GM19324 (cell line): Measurements from ENCODE around the gene COL13A1.

ENCODE experiments used
- ATAC-seq: cut with Tn5 transposase; IDR thresholded peaks from one replicate; pipeline ENCODE4 v1.9.1; 2021; ENCODE audit warnings: mild to moderate bottlenecking, moderate library complexity; ENCODE audit not compliant: unreplicated experiment, low FRiP score

Gene COL13A1

DNA sequence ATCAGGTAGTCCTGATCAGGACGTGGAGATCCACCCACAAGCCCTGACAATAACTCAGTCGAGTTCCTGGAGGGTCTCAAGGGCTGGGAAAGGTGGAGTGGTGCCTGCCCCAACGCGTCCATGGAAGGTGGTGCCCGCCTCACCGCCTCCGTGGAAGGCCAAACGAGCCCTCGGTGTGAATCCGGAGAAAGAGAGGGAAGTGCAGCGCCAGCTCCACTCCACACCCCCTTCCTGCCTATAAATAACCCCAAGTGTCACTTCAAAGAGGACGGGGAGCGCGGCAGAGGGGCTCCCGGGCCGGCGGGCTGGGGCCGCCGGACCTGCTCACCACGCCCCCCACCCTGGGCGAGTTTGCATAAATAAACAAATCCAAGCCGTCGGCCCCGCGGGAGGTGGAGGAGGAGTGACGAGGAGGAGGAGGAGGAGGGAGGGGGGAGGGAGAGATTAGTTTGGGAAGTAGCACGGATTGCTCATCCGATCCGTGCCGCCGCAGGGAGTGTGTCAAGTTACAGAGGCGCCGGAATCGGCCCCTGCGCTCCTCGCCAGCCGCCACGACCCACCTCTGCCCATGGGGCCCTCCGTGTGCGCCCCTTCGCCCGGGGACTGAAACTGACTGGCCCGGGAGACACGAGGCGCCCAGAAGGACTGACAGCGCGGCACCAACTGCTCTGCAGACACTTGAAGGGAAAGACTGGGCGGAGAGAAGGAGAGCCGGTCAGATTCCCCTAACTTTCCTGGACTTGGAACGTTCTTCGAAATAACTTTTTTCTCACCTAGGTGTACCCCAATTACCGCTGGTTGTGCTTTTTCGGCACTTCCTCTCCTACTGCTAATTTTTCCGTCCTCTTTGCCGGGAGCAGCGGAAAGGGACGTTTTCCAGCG is at the start of gene COL13A1:
TSS of gene COL13A1 (plus strand) at position 473 of the 882 bp plus-strand sequence. CDS start 518 bp downstream, outside the sequence.
- ATAC-seq: no peak

DNA sequence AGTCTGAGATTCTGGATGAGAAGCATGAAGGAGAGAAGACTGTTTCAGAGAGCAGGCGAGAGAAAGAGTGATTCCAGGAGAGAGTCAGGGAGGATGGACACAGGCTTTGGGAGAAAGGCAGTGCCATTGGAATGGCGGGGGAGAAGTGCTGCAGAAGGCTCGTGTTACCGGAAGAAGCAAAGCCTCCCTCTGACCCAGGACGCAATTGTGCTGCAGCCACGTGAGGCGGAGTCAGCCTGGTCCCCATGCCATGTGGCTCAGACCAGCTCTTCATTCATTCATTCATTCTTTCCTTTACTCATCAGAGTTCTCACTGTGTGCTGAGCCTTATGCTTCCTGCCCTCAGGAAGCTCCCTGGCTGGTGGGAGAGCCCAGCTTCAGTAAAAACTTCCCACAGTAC is 49.2 kb upstream of the COL13A1 start:
- no peak for ATAC-seq

DNA sequence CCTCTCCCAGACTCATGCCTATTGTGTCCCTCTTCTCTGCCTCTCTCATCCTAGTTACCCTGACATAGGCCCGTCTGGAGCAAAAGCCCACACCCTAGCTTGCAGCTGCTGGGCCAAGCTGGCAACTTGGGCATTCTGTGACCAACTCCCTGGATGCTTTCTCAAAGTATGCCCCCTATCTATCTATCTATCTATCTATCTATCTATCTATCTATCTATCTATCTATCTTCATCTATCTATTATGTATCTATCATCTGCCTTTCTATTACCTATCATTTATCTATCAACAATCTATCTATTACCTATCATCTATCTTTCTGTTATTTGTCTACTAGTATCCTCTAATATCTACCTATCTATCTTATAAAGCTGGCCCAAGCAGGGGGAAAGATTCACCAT is 45.4 kb upstream of the COL13A1 start:
- no peak for ATAC-seq

DNA sequence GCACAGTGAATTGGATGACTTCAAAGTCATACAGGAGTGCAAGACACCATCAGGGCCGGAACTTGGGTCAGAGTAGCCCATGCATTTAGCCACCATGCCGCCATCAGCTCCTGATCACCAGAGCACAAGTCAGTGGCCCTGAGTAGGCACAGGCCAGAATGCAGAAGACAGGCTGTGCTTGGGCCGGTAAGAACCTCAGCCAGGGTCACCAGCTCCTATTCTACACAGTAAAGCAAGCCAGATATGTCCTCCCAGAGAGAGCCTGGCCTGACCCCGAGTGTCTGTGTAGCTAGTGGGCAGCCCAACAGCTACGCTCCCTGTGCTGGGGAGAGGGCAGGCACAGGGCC is 44.5 kb upstream of the COL13A1 start:
- no peak for ATAC-seq

DNA sequence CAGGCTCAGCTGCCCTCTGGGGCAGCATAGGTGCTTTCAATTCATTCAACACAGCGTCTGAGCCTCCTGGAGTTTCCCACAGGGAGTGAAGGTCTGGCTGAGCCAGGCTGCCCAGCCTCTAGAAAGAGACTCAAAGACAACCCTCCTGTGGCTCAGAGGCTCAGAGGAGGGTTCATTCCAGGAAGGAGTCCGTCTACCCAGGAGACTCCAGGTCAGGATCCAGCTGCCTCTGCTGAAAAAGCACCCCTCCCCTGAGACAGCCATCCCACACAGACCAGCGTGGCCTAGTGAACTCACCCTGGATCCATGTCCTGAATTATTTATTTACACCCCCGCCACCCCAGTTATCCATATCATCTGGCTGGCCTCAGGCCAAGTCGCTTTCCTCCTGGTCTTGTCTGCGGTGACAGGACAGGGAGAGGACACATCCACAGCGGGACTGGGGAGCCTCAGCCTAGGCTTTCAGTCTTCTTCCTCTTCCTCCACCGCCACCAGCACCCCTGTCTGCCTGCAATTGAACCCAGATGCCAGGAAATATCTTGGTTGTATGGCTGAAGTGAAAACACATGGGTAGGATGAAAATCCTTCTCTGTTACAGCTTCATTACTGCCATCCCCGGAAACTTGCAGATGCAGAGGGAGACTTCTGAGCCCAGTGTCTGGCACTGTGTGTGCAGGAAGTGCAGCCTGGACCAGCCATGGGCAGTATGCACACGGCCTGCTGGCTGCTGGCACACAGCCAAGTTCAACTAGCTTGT is 44.0 kb upstream of the COL13A1 start:
- ATAC-seq: no peak

DNA sequence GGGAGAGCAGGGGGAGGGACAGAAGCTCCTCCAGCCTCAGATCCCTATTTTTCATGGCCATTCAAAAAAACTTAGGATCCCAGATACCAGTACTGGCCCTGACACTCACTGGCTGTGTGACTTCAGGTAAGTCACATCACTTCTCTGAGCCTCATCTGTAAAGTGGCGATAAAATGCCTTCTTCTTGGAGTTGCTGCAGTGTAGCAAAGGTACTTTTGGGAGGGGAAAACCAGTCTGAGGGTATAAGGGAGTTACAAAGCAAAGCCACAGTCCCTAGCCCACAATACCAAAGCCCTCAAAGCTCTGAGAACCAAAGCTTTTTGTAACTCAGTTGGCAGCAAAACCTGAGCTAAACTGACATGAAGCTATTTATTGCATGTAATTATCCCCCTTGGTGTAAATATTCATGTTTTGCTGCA is 43.4 kb upstream of the COL13A1 start:
- no peak for ATAC-seq

DNA sequence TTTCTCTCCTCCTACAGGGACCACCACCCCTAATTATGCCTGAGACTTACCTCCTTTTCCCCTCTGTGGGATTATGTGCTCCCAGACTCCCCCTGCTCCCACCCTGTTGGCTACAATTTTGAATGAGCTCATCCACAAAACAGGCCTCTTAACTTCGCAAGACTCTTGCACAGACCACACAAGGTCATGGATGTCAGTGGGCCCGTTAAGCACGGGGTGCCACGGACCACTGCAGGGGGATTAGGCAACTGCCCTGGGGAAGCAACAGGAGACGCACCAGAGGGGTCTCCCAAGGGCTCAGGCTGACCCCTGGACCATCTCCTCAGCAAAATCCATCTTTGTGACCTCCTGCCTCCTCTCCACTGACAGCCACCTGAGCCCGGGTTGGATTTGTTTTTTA is 42.1 kb upstream of the COL13A1 start:
- no peak for ATAC-seq

DNA sequence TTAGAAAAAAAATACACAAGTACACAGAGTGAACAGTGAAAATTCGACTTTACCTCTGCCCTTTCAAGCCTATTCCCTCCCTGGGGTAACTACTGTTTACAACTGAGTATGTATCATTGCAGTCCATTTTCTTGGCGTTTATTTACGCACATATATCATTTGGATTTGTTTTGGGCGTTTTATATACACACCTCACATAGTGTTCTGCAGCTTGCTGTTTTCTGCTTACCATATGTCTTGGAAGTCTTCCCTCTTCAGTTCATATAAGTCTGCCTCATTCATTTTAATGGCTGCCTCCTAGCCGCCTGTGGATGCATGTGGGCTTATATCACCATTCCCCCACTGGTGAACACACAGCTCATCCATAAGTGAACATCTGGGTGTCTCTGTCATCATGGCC is 41.6 kb upstream of the COL13A1 start:
- no peak for ATAC-seq

DNA sequence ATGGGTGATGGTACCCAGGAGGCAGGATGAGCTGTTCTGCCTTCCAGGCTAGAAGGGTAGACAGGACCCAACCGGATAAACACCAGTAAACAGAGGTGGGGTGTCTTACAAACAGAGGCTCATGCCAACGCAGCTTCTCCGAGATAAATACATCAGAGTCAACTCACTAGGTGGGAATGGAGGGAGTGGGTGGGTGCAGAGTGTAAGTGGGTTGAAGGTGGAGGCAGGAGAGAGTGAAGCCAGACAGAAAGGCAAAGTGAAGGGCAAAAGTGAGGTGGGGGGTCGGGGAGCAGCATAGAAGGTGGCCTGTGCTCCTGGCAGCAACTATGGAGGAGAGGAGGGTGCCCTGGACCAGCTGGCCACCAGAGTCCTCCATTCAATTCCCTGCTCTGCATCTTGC is 40.4 kb upstream of the COL13A1 start:
- ATAC-seq: no peak

DNA sequence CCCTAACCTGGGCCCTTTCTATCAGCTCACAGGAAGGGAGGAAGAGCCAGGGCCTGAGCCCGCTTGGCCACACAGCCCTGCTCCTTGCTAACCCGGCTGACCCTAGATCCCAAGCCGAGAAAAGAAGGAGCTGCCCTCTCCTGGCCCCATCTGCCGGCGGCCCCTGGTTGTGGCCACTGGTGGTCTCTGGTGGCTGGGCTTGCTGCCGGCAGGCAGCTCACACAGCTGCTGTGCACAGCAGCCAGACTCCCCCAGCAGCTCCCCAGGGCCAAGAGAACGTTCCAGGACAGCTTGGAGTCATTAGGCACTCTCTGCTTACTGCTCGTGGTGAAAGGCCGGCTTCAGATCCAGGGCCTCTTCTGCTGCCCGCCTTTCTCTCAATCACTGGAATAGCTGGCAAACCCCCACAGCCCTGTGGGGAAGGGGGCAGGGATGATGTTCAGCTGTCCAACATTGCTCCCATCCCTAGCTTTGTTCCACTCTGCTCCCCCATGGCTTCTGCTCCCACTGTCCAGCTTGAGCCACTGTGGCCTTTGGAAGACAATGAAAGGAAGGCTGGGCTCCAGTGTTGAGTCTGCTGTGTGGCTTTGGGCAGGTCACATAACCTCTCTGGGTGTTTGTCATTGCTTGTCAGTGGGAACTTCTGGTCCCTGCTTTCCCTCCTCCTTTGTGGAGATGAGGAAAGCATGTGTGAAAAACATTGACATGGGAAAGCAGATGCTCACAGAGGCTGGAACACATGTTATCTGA is 35.4 kb upstream of the COL13A1 start:
- no peak for ATAC-seq

DNA sequence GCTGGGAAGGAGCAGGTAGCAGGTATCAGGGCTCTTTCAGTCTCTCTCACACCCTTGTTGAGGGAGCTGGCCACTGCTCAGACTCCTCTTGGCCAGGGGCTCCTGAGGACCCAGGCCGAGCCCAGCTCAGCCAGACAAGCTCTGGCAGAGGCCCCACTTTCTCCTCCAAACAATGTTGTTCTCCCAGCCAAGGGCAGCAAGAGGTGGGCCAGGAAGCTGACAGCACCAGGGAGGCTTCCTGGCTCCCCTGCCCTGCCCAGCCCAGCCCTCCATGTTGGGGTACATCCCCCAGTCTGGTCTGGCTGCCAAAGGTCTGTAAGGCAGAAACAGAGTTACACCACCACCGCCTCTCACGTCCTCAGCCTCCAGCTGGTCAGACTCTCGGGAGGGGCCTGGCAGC is 33.9 kb upstream of the COL13A1 start:
- no peak for ATAC-seq

DNA sequence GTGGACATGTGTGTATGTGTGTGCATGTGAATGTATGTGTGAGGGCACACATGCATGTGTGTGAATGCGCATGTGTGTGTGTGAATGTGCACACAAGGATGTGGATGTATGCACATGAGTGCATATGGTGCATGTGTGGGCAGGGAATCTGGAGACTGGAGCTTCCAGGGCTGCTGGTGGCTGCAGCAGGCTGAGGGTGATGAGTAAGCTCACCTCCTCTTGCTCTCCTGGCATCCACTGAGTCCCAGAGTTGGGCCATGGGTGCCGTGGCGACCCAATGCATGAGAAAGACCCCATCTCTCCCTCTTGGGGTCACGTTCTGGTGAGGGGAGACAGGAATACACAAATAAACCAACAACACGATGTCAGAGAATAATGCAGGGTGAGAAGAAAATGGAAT is 33.3 kb upstream of the COL13A1 start:
- ATAC-seq: no peak

DNA sequence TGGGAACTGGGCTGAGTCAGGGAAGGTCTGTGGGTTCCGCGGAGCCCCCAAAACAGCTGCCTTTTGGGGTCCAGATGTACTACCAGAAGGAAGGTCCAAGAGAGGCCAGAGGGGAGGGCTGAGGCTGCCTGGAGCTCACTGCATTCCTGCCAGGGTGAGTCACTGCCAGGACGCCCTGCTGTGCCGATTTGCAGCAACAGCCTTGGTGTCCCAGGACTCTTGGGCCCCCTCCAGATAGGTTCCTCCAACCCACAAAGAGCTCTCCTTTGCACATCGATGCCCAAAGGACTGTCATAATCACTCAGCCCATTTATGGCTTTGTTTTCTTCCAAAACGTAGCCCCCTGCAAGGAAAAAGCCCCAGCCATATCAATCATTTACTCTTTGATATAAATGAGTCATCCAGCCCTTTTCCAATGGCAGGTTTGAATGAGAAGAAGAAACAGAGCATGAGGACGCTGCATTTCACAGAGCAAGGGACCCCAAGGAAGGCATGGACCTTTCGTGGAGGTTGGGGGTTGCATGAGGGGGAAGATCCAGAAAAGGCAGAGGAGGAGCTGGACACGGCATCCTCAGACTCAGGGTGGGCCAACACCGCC is 32.2 kb upstream of the COL13A1 start:
- no peak for ATAC-seq

DNA sequence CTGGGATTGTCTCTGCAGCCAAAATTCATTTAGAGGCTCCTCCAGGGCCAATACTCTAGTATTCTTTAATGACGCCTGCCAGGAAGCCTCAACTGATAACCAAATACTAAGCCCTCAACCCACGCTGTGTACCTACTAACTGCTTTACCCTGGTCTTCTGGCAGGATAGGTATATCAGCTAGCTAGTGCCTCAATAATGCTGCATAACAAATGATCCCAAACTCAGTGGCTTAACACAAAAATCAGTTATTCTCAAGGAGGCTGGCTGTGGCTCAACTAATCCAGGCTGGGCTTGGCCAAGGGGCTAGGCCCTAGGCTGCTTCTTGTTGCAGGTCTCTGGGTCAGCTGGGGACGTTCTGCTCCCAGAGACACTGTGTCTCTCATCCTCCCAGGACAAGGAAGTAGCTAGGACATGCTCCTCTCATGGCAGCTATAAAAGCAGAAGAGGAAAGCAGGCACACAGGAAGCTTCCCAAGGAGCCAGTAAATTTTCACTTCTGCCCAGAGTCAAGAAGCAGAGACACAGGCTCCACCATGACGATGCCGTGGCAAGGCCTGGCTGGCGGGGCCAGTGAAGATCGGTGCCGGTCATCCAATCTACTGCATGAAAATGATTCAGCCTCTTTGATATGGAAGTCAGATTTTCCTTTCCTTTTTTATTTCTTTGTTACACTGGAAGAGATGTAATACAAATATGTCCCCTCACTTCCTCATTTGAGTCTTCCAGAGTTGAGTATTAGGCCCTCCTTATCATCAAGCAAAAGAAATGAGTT is 28.6 kb upstream of the COL13A1 start:
- no peak for ATAC-seq

DNA sequence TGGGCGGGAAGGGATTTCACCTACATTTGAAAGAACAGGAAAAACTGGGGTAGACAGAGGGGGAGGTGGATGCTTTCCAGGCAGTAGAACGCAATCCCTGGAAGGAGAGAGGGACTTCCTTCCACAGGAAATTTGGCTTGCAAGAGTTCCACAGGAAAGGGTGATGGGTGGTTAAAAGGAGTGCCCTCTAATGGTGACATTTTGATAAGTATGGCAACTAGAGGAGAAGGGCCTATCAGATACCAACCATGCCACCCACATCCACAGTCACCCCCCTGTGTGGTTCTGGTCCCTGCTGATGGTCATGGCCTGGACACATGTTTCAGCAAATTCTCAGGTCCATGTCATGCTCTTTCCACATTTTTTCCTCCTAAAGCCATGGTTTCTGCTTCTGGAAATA is 27.1 kb upstream of the COL13A1 start:
- ATAC-seq: no peak

DNA sequence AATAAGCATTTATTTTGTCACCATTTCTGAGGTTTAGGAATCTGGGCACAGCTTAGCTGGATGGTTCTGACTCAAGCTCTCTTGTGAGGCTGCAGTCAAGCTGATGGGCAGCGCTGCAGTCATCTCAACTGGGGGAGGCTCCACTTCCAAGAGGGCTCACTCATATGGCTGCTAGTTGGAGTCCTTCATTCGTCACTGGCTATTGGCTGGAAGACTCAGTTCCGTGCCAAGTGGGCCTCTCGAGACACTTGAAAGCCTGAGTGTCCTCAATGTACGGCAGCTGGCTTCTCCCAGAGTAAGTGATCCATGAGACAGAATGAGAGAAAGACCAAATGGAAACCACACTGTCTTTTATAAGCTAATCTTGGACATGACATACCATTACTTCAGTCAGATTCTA is 21.6 kb upstream of the COL13A1 start:
- ATAC-seq: no peak

DNA sequence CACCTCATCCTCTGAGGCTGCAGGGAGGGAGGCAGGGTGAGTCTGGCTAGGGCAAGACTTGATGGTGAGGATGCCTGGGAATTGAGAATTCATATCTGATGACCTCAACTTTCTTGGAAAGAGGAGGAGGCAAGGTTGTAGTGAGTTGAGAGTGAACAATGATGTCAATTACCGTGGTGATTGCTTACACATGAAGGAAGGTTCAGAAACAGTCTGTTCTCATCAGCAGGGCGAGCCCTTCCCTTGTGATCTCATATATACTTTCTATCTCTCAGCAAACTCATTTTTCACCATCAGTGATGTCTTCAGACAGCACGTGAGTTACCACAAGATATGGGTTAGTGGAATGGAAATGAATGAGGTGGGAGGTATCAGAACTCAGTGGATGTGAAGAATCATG is 20.1 kb upstream of the COL13A1 start:
- ATAC-seq: no peak

DNA sequence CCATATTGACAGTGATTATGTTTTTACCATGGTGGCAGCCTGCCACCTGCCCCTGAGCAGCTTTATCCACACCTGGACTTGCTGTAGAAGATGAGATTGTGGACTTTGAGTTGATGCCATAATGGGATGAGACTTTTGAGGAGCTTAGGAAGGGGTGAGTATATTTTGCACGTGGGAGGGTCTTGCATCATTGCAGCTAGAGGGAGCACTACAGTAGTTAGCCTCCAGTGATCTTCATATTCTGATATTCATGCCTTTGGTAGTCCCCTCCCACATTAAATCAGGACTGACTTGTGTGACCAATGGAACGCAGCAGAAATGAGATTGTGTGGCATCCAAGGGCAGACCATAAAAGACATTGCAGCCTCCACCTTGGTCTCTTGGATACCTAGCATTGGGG is 18.2 kb upstream of the COL13A1 start:
- ATAC-seq: no peak

DNA sequence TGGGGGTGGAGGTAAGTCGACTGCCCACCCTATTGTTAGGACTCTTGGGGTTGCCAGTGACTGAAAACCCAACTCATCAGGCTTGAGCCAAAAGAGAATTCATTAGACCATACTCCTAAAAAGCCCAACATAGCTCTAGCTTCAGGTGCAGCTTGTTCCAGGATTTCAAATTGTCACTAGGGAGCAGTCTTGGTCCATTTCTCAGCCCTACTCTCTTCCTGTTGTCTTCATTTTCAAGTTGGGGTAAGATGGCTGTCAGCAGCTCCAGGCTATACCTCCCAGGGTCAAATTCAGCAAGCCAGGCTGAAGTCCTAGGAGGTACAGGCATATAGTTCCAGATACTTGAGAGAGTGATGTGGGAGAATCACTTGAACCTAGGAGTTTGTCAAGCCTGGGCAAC is 14.9 kb upstream of the COL13A1 start:
- no peak for ATAC-seq

DNA sequence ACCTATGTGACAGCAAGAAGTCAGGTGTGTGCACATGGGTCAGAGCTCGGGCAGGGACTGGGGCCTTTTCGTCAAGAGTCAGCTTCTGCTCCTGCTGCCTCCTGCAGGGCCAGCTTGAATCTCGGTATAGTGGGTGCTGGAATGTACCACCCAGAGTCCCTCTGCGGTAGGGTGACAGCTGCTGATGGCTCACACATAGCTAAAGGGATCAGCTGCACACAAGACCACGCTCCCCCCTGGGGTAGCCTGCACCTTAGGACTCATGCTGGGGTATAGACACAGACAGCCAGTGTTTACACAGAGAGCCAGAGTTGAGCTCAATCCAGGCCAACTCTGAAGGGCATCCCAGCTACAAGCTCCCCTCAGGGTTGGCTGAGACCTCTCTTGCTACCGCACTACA is 14.0 kb upstream of the COL13A1 start:
- ATAC-seq: no peak
